B cell (primary cell): ENCODE results near the gene TMED6.

ENCODE experiments used
- CTCF ChIP-seq: fragments of 200-600 bp; IDR thresholded peaks from one replicate; pipeline ENCODE4 v1.8.0; 2022; ENCODE audit warnings: antibody characterized with exemption, mild to moderate bottlenecking
- EZH2 ChIP-seq: IDR thresholded peaks from 2 replicates; pipeline ENCODE4 v1.6.1; 2012; ENCODE audit warnings: borderline replicate concordance, low read depth, mild to moderate bottlenecking, moderate library complexity, low read length; ENCODE audit not compliant: insufficient read depth, poor library complexity, severe bottlenecking

GRCh38 chr16:69298261-69298660, 53.3 kb downstream of the TMED6 start:
- TF ChIP-seq CTCF (no peak), EZH2 (no peak)
